ENCODE results near the gene CHCHD1. TPM values are rescaled to one million over a fixed set of nuclear protein-coding genes. Genes with fewer than 3 reads are reported as not detected.

The CHCHD1 gene
- total RNA-seq, 1 experiment from 2014 or later: 36.6 TPM

- Histone ChIP-seq H3K4me1 (ENCODE audit: control insufficient read depth in 1 of 2, insufficient read depth in 2 of 2, low read length in 2 of 2) (no peaks in the 10 kb centered on the region), H3K9ac (ENCODE audit: low read length) (no peak overlapping the region), H2AFZ (ENCODE audit: low read depth, low read length, poor library complexity, severe bottlenecking) (no peak overlapping the region), H3K4me3 (replicated peaks in 1 of 2; ENCODE audit: low read depth in 1 of 2, low read length in 2 of 2) (no peak overlapping the region), H3K9me3 (ENCODE audit: control insufficient read depth in 1 of 2, insufficient read depth in 1 of 2, low read depth in 1 of 2, low read length in 2 of 2) (no peaks in the 10 kb centered on the region), H3K4me2 (ENCODE audit: low read length) (no peak overlapping the region), H3K79me2 (ENCODE audit: insufficient read depth, low read length) (no peaks in the 10 kb centered on the region), H4K20me1 (ENCODE audit: insufficient read depth) (no peaks in the 10 kb centered on the region), H3K9me2 (ENCODE audit: insufficient read depth) (no peaks in the 10 kb centered on the region), H3K27ac (ENCODE audit: low read depth, low read length) (no peak overlapping the region), H3K27me3 (ENCODE audit: insufficient read depth, low read length) (no peaks in the 10 kb centered on the region), H3K36me3 (ENCODE audit: control insufficient read depth in 1 of 2, insufficient read depth in 2 of 2, low read length in 2 of 2) (peaks cover 21 to 45% of the 10 kb centered on the region in 2 experiments)
- ChIA-PET POLR2A (no interaction called here), CTCF (no interaction called here), RAD21 (ENCODE audit: low non-redundant PET in 1 of 2, low total read pairs in 2 of 2, uncharacterized antibody in 2 of 2, unreplicated experiment in 2 of 2) (no interaction called here)
- intact Hi-C loops (cut with micrococcal nuclease): no loop called here
- TF ChIP-seq EZH2phosphoT487 (IDR thresholded peaks at IDR 0.05; ENCODE audit: borderline replicate concordance): no peak
- no peak for TF ChIP-seq MAX (IDR thresholded peaks at IDR 0.05)
- no peak for TF ChIP-seq SRF (IDR thresholded peaks at IDR 0.05; ENCODE audit: low read depth)
- TF ChIP-seq YY1 (IDR thresholded peaks at IDR 0.05; ENCODE audit: extremely low read depth, insufficient replicate concordance, low read depth, low read length): no peak
- TF ChIP-seq ATF3 (IDR thresholded peaks at IDR 0.05): no peak
- DNase-seq (ENCODE audit: low read depth, low spot score) (no peak), ATAC-seq (no peak)
- BruUV-seq (replicated peaks): no TSS peak
Measured at GRCh38 chr10:73798927-73799560, 17.2 kb downstream of the CHCHD1 start.

GRCh38 chr10:73799899-73800559, 18.2 kb downstream of the CHCHD1 start:
- Histone ChIP-seq H3K9me2 (ENCODE audit: insufficient read depth) (no peaks in the 10 kb centered on the region), H3K36me3 (ENCODE audit: control insufficient read depth in 1 of 2, insufficient read depth in 2 of 2, low read length in 2 of 2) (peaks cover 15 to 37% of the 10 kb centered on the region in 2 experiments), H4K20me1 (ENCODE audit: insufficient read depth) (no peaks in the 10 kb centered on the region), H3K79me2 (ENCODE audit: insufficient read depth, low read length) (no peaks in the 10 kb centered on the region), H3K27me3 (ENCODE audit: insufficient read depth, low read length) (no peaks in the 10 kb centered on the region), H3K27ac (ENCODE audit: low read depth, low read length) (no peak overlapping the region), H3K9me3 (ENCODE audit: control insufficient read depth in 1 of 2, insufficient read depth in 1 of 2, low read depth in 1 of 2, low read length in 2 of 2) (no peaks in the 10 kb centered on the region), H3K9ac (ENCODE audit: low read length) (no peak overlapping the region), H3K4me2 (ENCODE audit: low read length) (no peak overlapping the region), H2AFZ (ENCODE audit: low read depth, low read length, poor library complexity, severe bottlenecking) (no peak overlapping the region), H3K4me3 (replicated peaks in 1 of 2; ENCODE audit: low read depth in 1 of 2, low read length in 2 of 2) (no peak overlapping the region), H3K4me1 (ENCODE audit: control insufficient read depth in 1 of 2, insufficient read depth in 2 of 2, low read length in 2 of 2) (no peaks in the 10 kb centered on the region)
- ChIA-PET CTCF (no interaction called here), RAD21 (ENCODE audit: low non-redundant PET in 1 of 2, low total read pairs in 2 of 2, uncharacterized antibody in 2 of 2, unreplicated experiment in 2 of 2) (no interaction called here), POLR2A (no interaction called here)
- no TSS peak for BruUV-seq (replicated peaks)
- DNase-seq (ENCODE audit: low read depth, low spot score) (no peak), ATAC-seq (peak; percentile 25)
- TF ChIP-seq YY1 (IDR thresholded peaks at IDR 0.05; ENCODE audit: extremely low read depth, insufficient replicate concordance, low read depth, low read length) (no peak), REST (IDR thresholded peaks at IDR 0.05; ENCODE audit: low read depth) (no peak), CTCF (IDR thresholded peaks at IDR 0.05 in 2 of 3, conservative IDR thresholded peaks at IDR 0.05 in 1 of 3; ENCODE audit: borderline replicate concordance in 1 of 3, insufficient read depth in 1 of 3, low read depth in 2 of 3, low read length in 2 of 3) (no peak), POLR2AphosphoS5 (IDR thresholded peaks at IDR 0.05; ENCODE audit: low read depth, low read length) (no peak), ZFX (IDR thresholded peaks at IDR 0.05) (no peak), ZNF274 (IDR thresholded peaks at IDR 0.05; ENCODE audit: low read depth, low read length) (no peak)
- intact Hi-C loops (cut with micrococcal nuclease): no loop called here
